ENCODE results near the gene MT1M.
A peak's percentile ranks its signal among the peaks of the same experiment; 100 is the strongest.

MT1M gene

GRCh38 chr16:56637814-56638750 lies 5.6 kb downstream of the MT1M start, which contains the start of gene MT1A:
Gene MT1A, plus strand, starts transcription at chr16:56638666. Its CDS starts 73 bp downstream, at chr16:56638739.
- Histone ChIP-seq H3K27me3 (peaks cover 100% of the 10 kb centered on the region in 11 experiments), H3K9ac (no peak within 1 kb of the TSS), H3K36me3 (no peaks in the 10 kb centered on the region), H3K9me3 (replicated peaks in 1 of 11) (peaks cover 5 to 28% (median 17%) of the 10 kb centered on the region in 11 experiments; a peak in 18 of 22 replicates), H3K27ac (no peak within 1 kb of the TSS), H3K4me1 (peaks cover 0 to 4% (median 0%) of the 10 kb centered on the region in 10 experiments; a peak in 1 of 20 replicates), H4K20me1 (peaks cover 0 to 47% (median 28%) of the 10 kb centered on the region in 11 experiments; a peak in 14 of 22 replicates), H3K4me2 (no peak within 1 kb of the TSS), H3K4me3 (peak within 1 kb of the TSS in 1 of 10 experiments; percentile 11; a peak in 1 of 20 replicates)
- no peak for TF ChIP-seq Cebpa-rat (IDR thresholded peaks at IDR 0.05)

- Histone ChIP-seq H4K20me1 (peaks cover 0 to 46% (median 21%) of the 10 kb centered on the region in 11 experiments; a peak in 13 of 22 replicates), H3K9me3 (replicated peaks in 1 of 11) (peaks cover 5 to 28% (median 17%) of the 10 kb centered on the region in 11 experiments; a peak in 18 of 22 replicates), H3K36me3 (no peaks in the 10 kb centered on the region), H3K27me3 (peaks cover 100% of the 10 kb centered on the region in 11 experiments), H3K4me2 (no peak overlapping the region), H3K4me3 (no peak overlapping the region), H3K9ac (no peak overlapping the region), H3K27ac (no peak overlapping the region), H3K4me1 (peaks cover 0 to 4% (median 0%) of the 10 kb centered on the region in 10 experiments; a peak in 1 of 20 replicates)
- no peak for TF ChIP-seq Cebpa-rat (IDR thresholded peaks at IDR 0.05)
Measured at GRCh38 chr16:56639045-56639444, 6.6 kb downstream of the MT1M start.

- no peak for TF ChIP-seq Cebpa-rat (IDR thresholded peaks at IDR 0.05)
- peaks cover 0 to 39% (median 18%) of the 10 kb centered on the region in 11 experiments; a peak in 13 of 22 replicates for H4K20me1 ChIP-seq
- H3K9ac ChIP-seq: no peak overlapping the region
- H3K4me2 ChIP-seq: no peak overlapping the region
- H3K36me3 ChIP-seq: no peaks in the 10 kb centered on the region
- peaks cover 0 to 2% (median 0%) of the 10 kb centered on the region in 10 experiments; a peak in 1 of 20 replicates for H3K4me1 ChIP-seq
- peaks cover 100% of the 10 kb centered on the region in 11 experiments for H3K27me3 ChIP-seq
- H3K27ac ChIP-seq: no peak overlapping the region
- H3K9me3 ChIP-seq (replicated peaks in 1 of 11): peaks cover 5 to 25% (median 17%) of the 10 kb centered on the region in 11 experiments; a peak in 18 of 22 replicates
- no peak overlapping the region for H3K4me3 ChIP-seq
Measured at GRCh38 chr16:56640076-56640475, 7.6 kb downstream of the MT1M start.

- H3K9me3 ChIP-seq (replicated peaks in 1 of 11): peaks cover 0 to 19% (median 13%) of the 10 kb centered on the region in 11 experiments; a peak in 17 of 22 replicates
- peaks cover 0 to 28% (median 15%) of the 10 kb centered on the region in 11 experiments; a peak in 10 of 22 replicates for H4K20me1 ChIP-seq
- no peak overlapping the region for H3K4me3 ChIP-seq
- H3K9ac ChIP-seq: no peak overlapping the region
- H3K36me3 ChIP-seq: no peaks in the 10 kb centered on the region
- no peak overlapping the region for H3K4me2 ChIP-seq
- peaks cover 94 to 100% (median 100%) of the 10 kb centered on the region in 11 experiments for H3K27me3 ChIP-seq
- peak in 2 of 11 experiments; percentile 37 to 62; a peak in 3 of 22 replicates for TF ChIP-seq Cebpa-rat (IDR thresholded peaks at IDR 0.05)
- no peak overlapping the region for H3K27ac ChIP-seq
- H3K4me1 ChIP-seq: no peaks in the 10 kb centered on the region
Measured at GRCh38 chr16:56641166-56641565, 8.7 kb downstream of the MT1M start.

- peaks cover 94 to 100% (median 100%) of the 10 kb centered on the region in 11 experiments for H3K27me3 ChIP-seq
- TF ChIP-seq Cebpa-rat (IDR thresholded peaks at IDR 0.05): no peak
- H3K4me2 ChIP-seq: no peak overlapping the region
- no peaks in the 10 kb centered on the region for H3K36me3 ChIP-seq
- peaks cover 0 to 21% (median 6%) of the 10 kb centered on the region in 11 experiments; a peak in 10 of 22 replicates for H4K20me1 ChIP-seq
- H3K9ac ChIP-seq: no peak overlapping the region
- no peak overlapping the region for H3K4me3 ChIP-seq
- H3K4me1 ChIP-seq: no peaks in the 10 kb centered on the region
- H3K27ac ChIP-seq: no peak overlapping the region
- H3K9me3 ChIP-seq (replicated peaks in 1 of 11): peaks cover 0 to 9% (median 6%) of the 10 kb centered on the region in 11 experiments; a peak in 17 of 22 replicates
Measured at GRCh38 chr16:56643080-56643778, 10.8 kb downstream of the MT1M start.

- Histone ChIP-seq H3K4me2 (no peak overlapping the region), H3K9me3 (replicated peaks in 1 of 11) (peaks cover 0 to 3% (median 0%) of the 10 kb centered on the region in 11 experiments; a peak in 5 of 22 replicates), H3K4me3 (no peak overlapping the region), H3K27ac (no peak overlapping the region), H3K27me3 (peaks cover 93 to 100% (median 100%) of the 10 kb centered on the region in 11 experiments), H3K36me3 (no peaks in the 10 kb centered on the region), H3K4me1 (no peaks in the 10 kb centered on the region), H4K20me1 (peaks cover 0 to 19% (median 3%) of the 10 kb centered on the region in 11 experiments; a peak in 10 of 22 replicates), H3K9ac (no peak overlapping the region)
- no peak for TF ChIP-seq Cebpa-rat (IDR thresholded peaks at IDR 0.05)
Measured at GRCh38 chr16:56643833-56644232, 11.4 kb downstream of the MT1M start.

- Histone ChIP-seq H4K20me1 (peaks cover 0 to 15% (median 0%) of the 10 kb centered on the region in 11 experiments; a peak in 10 of 22 replicates), H3K4me3 (no peak overlapping the region), H3K27me3 (peaks cover 79 to 100% (median 96%) of the 10 kb centered on the region in 11 experiments), H3K9me3 (replicated peaks in 1 of 11) (no peaks in the 10 kb centered on the region), H3K36me3 (no peaks in the 10 kb centered on the region), H3K4me1 (no peaks in the 10 kb centered on the region), H3K27ac (no peak overlapping the region), H3K4me2 (no peak overlapping the region), H3K9ac (no peak overlapping the region)
- no peak for TF ChIP-seq Cebpa-rat (IDR thresholded peaks at IDR 0.05)
Measured at GRCh38 chr16:56645311-56645710, 12.9 kb downstream of the MT1M start.

- peaks cover 73 to 98% (median 91%) of the 10 kb centered on the region in 11 experiments for H3K27me3 ChIP-seq
- no peak overlapping the region for H3K4me2 ChIP-seq
- no peak overlapping the region for H3K4me3 ChIP-seq
- no peaks in the 10 kb centered on the region for H3K9me3 ChIP-seq (replicated peaks in 1 of 11)
- H3K9ac ChIP-seq: no peak overlapping the region
- H4K20me1 ChIP-seq: peaks cover 0 to 15% (median 0%) of the 10 kb centered on the region in 11 experiments; a peak in 10 of 22 replicates
- TF ChIP-seq Cebpa-rat (IDR thresholded peaks at IDR 0.05): no peak
- no peaks in the 10 kb centered on the region for H3K4me1 ChIP-seq
- no peak overlapping the region for H3K27ac ChIP-seq
- no peaks in the 10 kb centered on the region for H3K36me3 ChIP-seq
Measured at GRCh38 chr16:56645838-56646237, 13.4 kb downstream of the MT1M start.
